Glomerular visceral epithelial cell (primary cell): ENCODE results near the gene MED26.

ENCODE experiments used
- DNase-seq: peaks from one replicate; pipeline ENCODE4 v3.0.0-alpha.2; 2016; ENCODE audit errors: extremely low spot score

Gene MED26

GRCh38 chr19:16613841-16614240 is 14.2 kb downstream of the MED26 start:
- DNase-seq, result no peak

- no peak for DNase-seq
Observed at GRCh38 chr19:16612636-16613035, 15.4 kb downstream of the MED26 start.

DNA sequence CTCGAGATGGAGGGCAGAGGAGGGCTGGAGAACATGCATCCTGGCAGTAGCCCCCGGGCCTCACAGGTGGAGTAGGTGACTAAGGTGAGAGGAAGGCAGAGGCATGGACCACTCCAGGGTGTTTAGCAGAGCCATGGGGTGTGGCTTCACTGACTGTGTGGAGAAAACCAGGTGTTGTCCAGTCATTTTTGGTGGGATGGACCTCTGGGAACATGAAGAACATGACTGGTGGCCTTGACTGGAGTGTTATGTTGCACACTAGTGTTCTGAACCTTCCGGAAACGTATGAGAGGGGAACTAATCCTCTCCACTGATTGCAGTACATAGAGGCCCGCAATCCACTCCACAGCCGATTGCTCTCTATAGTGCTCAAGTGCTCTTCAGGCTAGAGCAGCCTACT is 16.9 kb downstream of the MED26 start:
- no peak for DNase-seq

DNA sequence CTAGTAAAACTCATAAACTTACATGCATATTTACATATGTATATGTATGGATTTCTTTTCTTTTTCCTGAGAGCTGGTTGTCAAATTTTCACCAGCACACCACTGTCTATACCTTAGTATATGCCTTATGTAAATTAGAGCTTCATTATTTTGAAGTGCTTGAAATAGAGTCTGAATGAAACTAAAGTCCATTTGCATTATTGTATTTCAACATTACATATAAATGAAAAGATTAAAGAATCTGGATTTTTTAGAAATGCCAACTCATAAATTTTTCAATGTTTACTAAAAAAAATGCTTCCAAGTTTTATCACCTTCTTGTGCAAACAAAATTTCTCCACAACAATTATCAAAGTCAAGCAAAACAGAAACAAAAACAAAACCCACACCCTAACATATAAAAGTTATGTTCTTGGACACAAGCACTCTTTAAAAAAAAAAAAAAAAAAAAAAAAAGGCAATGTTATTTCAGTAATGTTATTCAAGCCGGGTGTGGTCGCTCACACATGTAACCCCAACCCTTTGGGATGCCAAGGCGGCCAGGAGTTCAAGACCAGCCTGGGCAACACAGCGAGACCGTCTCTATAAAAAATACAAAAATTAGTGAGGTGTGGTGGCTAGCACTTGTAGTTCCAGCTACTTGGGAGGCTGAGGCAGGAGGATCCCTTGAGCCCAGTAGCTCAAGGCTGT is 18.3 kb downstream of the MED26 start:
- no peak for DNase-seq

GRCh38 chr19:16608290-16608739 is 19.7 kb downstream of the MED26 start:
- peak; percentile 33 for DNase-seq

- DNase-seq, result no peak
Observed at GRCh38 chr19:16607819-16608218, 20.2 kb downstream of the MED26 start.

- no peak for DNase-seq
Observed at GRCh38 chr19:16605553-16605994, 22.4 kb downstream of the MED26 start.

DNA sequence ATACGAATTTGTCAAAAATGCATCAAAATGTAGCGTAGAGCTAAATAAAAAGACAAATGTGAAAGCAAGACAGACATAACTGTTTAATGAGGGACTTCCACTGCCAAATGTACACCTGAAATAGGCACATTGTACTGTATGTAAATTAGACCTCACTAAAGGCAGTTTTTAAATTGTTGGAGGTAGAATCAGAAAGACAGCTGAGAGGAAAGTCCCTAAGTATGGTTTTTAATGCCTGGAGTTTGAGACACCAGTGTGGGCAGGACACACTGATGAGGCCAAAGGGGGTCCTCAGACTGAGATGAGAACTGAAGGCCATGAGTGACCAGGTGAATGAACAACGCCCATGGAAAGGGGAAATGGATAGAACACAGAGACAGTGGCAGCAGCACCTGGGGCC is 22.9 kb downstream of the MED26 start:
- no peak for DNase-seq

DNA sequence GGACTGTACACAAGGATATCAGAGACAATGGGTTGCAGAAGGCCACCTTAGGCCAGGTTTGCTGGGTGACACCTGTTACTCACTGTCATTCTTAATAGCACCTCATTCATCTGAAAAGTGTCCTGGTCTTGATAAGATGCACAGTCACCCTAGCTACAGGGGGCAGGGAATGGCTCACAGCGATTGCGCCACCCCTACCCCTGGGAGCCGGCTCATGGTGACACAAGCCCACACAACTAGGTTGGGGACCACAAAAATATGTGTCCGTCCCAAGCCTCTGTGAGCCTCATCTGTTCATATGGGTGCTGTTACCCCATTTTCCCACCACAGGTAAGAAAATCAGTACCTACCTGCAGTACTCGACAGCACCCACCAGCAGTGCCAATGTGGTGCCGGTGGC is 23.4 kb downstream of the MED26 start:
- no peak for DNase-seq

DNA sequence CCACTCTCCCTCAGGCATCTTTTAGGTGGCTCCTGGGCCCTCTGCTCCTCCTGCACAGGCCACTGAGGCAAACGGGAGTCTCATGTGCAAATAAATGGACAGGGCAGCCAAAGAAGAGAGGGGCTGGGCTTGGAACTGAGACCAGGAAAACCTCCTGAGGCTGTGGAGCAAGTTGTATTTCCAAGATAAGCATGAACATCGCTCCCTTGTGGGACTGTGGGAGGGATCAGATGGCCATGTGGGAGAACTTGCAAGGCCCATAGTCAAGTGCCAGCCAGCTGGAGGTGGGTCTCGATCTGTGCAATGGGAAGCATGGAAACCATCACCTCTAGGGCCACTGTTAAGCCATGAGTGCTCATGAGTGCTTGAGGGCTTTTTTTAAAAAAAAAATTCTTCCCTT is 24.9 kb downstream of the MED26 start:
- no peak for DNase-seq

- DNase-seq, result no peak
Observed at GRCh38 chr19:16601378-16602052, 26.5 kb downstream of the MED26 start.

DNA sequence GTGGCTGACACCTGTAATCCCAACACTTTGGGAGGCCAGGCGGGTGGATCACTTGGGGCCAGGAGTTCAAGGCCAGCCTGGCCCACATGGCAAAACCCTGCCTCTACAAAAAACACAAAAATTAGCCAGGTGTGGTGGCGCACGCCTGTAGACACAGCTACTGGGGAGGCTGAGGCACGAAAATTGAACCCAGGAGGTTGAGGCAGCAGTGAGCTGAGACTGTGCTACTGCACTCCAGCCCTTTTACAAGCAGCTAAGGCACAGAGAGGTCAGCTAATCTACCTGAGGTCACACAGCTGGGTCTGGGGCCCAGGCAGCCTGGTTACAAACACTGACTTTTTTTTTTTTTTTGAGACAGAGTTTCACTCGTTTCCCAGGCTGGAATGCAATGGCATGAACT is 27.2 kb downstream of the MED26 start:
- DNase-seq, result no peak

- no peak for DNase-seq
Observed at GRCh38 chr19:16599655-16600346, 28.2 kb downstream of the MED26 start.

- DNase-seq, result no peak
Observed at GRCh38 chr19:16598848-16599247, 29.2 kb downstream of the MED26 start.

- DNase-seq, result no peak
Observed at GRCh38 chr19:16596399-16596798, 31.6 kb downstream of the MED26 start.

DNA sequence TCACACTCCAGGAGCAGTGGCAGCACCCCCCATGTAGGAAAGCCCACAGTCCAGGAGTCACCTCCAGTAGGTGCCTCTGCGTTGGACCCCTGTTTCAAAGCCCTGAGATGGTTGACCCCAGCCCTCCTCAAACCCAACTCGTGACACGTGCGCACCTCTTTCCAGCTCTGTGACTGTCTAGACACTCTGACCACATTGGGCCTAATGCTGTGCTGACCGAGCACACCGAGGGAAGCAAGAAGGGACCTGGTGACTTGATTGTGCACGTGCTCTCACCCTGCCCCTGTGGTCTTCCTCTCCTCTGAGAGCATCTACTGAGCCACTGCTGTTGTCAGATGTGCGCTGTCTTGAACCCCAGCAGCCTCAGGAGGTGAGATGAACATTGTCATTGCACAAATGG is 32.9 kb downstream of the MED26 start:
- DNase-seq, result no peak

DNA sequence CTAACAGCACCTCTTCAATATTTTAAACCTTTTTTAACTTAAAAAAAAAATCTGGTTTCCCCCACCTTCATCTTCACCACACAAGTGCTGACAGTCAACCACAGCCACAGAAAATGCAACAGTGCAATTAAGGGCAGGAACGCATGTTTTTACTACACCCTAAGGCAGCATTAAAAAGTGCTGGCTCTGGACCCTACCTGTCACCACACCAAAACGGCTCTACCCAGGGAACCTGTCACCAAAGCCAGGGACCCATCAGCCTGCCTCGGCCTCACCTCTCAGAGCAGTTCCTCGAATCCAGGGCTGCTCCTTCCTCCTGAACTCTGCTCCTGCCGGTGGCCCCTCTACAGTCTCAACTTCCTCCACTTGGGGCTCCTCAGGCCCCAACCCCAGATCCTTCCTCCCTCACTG is 33.3 kb downstream of the MED26 start:
- DNase-seq, result no peak

DNA sequence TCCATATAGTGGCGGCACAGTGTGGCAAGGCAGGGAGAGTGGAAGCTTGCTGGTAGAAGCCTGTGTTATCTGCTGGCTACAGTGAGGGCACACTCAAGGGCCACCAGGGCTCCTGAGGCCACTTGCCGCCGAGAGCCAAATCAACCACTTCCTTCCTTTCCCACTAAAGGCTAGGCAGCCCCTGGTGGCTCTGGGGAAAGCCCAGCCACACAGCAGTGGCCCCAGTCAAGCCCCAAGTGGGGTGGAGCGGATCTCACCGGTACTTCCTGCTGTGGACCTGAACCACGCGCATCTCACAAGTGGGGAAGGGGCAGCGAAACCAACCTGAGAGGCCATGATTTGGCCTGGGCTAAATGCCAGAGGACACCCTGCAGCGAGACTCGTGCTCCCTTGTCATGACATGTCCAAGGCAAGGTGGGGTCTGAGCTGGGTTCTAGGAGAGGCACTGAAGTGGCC is 33.8 kb downstream of the MED26 start:
- no peak for DNase-seq

DNA sequence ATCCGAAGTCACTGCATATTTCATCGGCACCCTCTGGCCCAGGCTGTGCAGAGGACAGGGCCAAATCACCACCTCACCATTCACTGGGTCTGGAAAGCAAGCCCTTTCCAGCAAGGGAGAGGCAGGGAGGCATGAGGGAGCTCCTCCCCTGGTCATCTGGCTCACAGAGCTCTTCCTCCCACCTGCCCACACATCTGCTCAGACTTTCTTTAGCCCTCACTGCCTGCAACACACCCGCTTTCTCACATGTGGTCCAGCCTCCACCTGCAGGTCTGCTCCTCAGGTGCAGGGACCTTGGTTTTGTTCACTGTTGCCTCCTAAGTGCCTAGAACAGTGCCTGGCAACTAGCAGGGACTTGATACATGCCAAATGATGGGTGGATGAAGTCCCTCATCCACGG is 34.8 kb downstream of the MED26 start:
- no peak for DNase-seq

DNA sequence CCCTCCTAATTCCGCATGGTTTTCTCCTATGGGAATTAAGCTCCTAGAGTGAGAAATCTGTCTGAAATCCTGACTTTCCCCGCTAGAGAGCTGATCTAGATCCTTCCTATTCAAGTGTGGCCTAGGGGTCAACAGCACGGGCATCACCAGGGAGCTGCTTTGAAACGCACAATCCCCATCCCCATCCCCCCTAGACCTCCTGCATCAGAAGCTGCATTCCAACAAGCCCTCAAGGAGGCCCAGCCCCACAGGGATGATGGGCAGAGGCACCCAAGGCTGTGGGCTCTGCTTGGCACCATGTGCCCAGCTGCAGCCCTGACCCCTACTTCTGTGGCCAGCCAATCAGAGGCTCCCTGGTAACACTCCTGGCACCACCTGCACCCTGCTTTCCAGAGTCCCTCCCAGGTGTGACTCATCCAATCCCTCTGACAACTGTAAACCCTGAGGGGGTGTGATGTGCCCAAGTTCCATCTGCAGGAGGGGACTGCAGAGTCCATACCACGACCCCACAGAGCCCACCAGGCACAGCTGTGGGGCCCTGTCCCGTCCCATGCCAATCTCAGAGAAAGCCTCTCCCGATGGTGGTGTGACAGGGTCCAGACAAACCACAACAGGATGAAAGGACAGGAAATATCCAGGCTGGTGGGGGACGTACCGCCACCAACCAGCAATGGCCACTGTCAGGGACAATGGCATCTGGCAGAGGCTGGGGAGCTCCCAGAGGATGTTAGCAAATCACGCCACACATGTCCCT is 36.0 kb downstream of the MED26 start:
- peak; percentile 44 for DNase-seq

DNA sequence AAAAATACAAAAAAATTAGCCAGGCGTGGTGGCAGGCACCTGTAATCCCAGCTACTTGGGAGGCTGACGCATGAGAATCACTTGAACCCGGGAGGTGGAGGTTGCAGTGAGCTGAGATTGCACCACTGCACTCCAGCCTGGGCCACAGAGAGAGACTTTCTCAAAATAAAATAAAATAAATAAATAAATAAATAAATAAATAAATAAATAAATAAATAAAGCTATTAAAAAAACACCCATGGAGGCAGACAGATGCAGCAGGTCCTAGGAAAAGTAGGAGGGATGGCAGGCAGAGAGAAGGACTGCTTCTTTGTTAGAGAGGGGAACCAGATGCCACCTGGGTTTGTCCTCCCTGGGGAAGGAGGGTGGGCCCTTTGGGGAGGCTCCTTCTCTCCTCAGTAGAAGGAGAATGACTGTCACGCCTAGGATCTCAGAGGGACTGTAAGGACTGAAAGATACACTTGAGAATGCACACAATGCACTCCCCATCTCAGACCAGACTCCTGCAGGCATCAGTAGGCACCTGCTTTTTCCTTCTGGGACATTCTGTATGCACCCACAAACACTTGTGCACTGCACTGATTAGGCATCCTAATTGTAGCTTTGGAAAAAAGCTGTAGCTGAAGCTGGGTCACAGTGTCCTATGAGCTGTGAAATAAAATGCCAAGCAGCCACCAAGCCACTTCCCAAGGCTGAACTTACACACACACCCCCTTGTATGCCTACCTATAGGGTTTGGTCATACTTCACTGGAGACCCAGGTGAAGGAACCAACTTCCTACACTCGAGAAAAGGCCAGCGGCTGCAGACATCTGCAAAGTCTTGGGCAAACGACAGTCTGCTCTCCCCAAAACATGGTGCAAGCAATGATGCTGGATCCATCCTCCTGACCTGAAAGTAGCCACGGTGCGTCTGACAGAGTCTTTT is 36.9 kb downstream of the MED26 start:
- no peak for DNase-seq
